B cell (primary cell): Measurements from ENCODE around the gene FOXF1. TPM values are rescaled to one million over a fixed set of nuclear protein-coding genes. Genes with fewer than 3 reads are reported as not detected.

ENCODE experiments used
- ATAC-seq: fragments of 200-7000 bp; cut with Tn5 transposase; one replicate; pipeline ENCODE4 v1.10.0; 2021; ENCODE audit warnings: low read depth, mild to moderate bottlenecking, moderate number of reproducible peaks, moderate library complexity
- CTCF ChIA-PET: fragments of 350-600 bp; sonication (Branson Sonifier 250); formaldehyde crosslinking; loops from one replicate; lab custom pipeline; 2021; ENCODE audit warnings: antibody characterized with exemption, inconsistent platforms; lab: Charles Lee
- POLR2A ChIA-PET: fragments of 350-600 bp; sonication (Branson Sonifier 250); formaldehyde crosslinking; loops from one replicate; lab custom pipeline; 2021; ENCODE audit warnings: antibody characterized with exemption; lab: Charles Lee
- DNase-seq: peaks from one replicate; pipeline ENCODE4 v3.0.0; 2013
- H2AFZ ChIP-seq: 2 replicates; pipeline ENCODE4 v1.6.1; 2012; ENCODE audit warnings: mild to moderate bottlenecking, low read depth, low read length; ENCODE audit not compliant: insufficient read depth, poor library complexity, severe bottlenecking
- H3K27ac ChIP-seq, 2 donors: 1 replicate in 1 of 2; 2 replicates in 1 of 2; pipeline ENCODE4 v1.5.1; 2012 to 2013; ENCODE audit warnings: low read length in 2 of 2, mild to moderate bottlenecking in 2 of 2, moderate library complexity in 1 of 2
- H3K27me3 ChIP-seq, 4 experiments: fragments of 200-600 bp in 1 of 4; sonication (generic) in 1 of 4; replicated peaks in 1 of 4; 1 replicate in 2 of 4; 2 replicates in 2 of 4; pipeline versions ENCODE4 v1.6.1 to v1.7.0; 2013 to 2016; ENCODE audit warnings: low read length in 3 of 4, mild to moderate bottlenecking in 2 of 4, mixed read lengths in 1 of 4, moderate library complexity in 1 of 4; ENCODE audit not compliant: insufficient read depth in 4 of 4, control insufficient read depth in 3 of 4; ENCODE audit errors: control extremely low read depth in 1 of 4
- H3K36me3 ChIP-seq, 2 experiments: replicated peaks in 1 of 2; 1 replicate in 1 of 2; 2 replicates in 1 of 2; pipeline versions ENCODE4 v1.6.1 to v1.7.1; 2013; ENCODE audit warnings: low read length in 1 of 2; ENCODE audit not compliant: insufficient read depth in 2 of 2, control insufficient read depth in 1 of 2; ENCODE audit errors: control extremely low read depth in 1 of 2, extremely low read depth in 1 of 2
- H3K4me1 ChIP-seq, 2 donors: fragments of 200-600 bp in 1 of 2; sonication (generic) in 1 of 2; 1 replicate in 1 of 2; 2 replicates in 1 of 2; pipeline versions ENCODE4 v1.5.1 to v1.6.1; 2013 to 2017; ENCODE audit warnings: low read length in 2 of 2; ENCODE audit not compliant: control insufficient read depth in 2 of 2, insufficient read depth in 2 of 2
- H3K4me2 ChIP-seq: replicated peaks from 2 replicates; pipeline ENCODE3; 2012; ENCODE audit warnings: mild to moderate bottlenecking, low read depth, low read length; ENCODE audit not compliant: poor library complexity, severe bottlenecking
- H3K4me3 ChIP-seq, 5 experiments: fragments of 200-600 bp in 1 of 5; sonication (generic) in 1 of 5; 1 replicate in 3 of 5; 2 replicates in 2 of 5; pipeline versions ENCODE4 v1.5.1 to v1.7.0; 2011 to 2016; ENCODE audit warnings: low read length in 4 of 5, mild to moderate bottlenecking in 4 of 5, low read depth in 2 of 5, control low read depth in 1 of 5, moderate library complexity in 1 of 5; ENCODE audit not compliant: insufficient read depth in 1 of 5; ENCODE audit errors: control extremely low read depth in 1 of 5, extremely low read depth in 1 of 5
- H3K79me2 ChIP-seq: fragments of 200-600 bp; sonication (generic); one replicate; pipeline ENCODE4 v1.6.0; 2016; ENCODE audit warnings: low read length; ENCODE audit not compliant: control insufficient read depth, insufficient read depth
- H3K9ac ChIP-seq: fragments of 200-600 bp; sonication (generic); 2 replicates; pipeline ENCODE4 v1.6.1; 2017; ENCODE audit warnings: mild to moderate bottlenecking, low read length, moderate library complexity
- H3K9me3 ChIP-seq, 3 donors: one replicate each; pipeline versions ENCODE4 v1.6.1 to v1.7.1; 2013; ENCODE audit warnings: low read length in 2 of 3; ENCODE audit not compliant: control insufficient read depth in 2 of 3, insufficient read depth in 1 of 3; ENCODE audit errors: control extremely low read depth in 1 of 3
- H4K20me1 ChIP-seq: 2 replicates; pipeline ENCODE4 v1.6.0; 2012; ENCODE audit warnings: mild to moderate bottlenecking, low read length; ENCODE audit not compliant: insufficient read depth, control insufficient read depth, poor library complexity, severe bottlenecking
- H3K27ac Mint-ChIP-seq: one replicate; pipeline ENCODE4 v1.8.0; 2021; ENCODE audit warnings: mixed read lengths
- H3K27me3 Mint-ChIP-seq: one replicate; pipeline ENCODE4 v1.8.0; 2021; ENCODE audit warnings: mixed read lengths
- H3K4me1 Mint-ChIP-seq: one replicate; pipeline ENCODE4 v1.8.0; 2021; ENCODE audit warnings: mixed read lengths
- H3K4me3 Mint-ChIP-seq: one replicate; pipeline ENCODE4 v1.8.0; 2021; ENCODE audit warnings: mixed read lengths
- H3K9me3 Mint-ChIP-seq: one replicate; pipeline ENCODE4 v1.8.0; 2022; ENCODE audit warnings: mixed read lengths; ENCODE audit not compliant: insufficient read depth
- EZH2 ChIP-seq: IDR thresholded peaks from 2 replicates; pipeline ENCODE4 v1.6.1; 2012; ENCODE audit warnings: borderline replicate concordance, low read depth, mild to moderate bottlenecking, moderate library complexity, low read length; ENCODE audit not compliant: insufficient read depth, poor library complexity, severe bottlenecking
- WGBS: methylation state at CpG from one replicate; pipeline ENCODE4 v1.1.5; 2013; ENCODE audit warnings: missing lambda C conversion rate; ENCODE audit not compliant: insufficient coverage; 5-methylcytosine and 5-hydroxymethylcytosine counted together
- intact Hi-C: fragments of 100-400 bp; cut with micrococcal nuclease; formaldehyde crosslinking; loops from one replicate; pipeline ENCODE4 v1.10.0; 2022
- polyA plus RNA-seq: library from polyadenylated mRNA; depleted of rRNA; stranded (reverse); fragments of >200 nt; gene quantifications from 2 replicates; pipeline ENCODE4 v1.2.3, GENCODE V29; 2012
- total RNA-seq, 2 donors: library from RNA; stranded (reverse); fragments of 120-200 nt in 1 of 2; gene quantifications; 1 replicate in 1 of 2; 2 replicates in 1 of 2; pipeline versions ENCODE4 v1.2.3 to v1.2.4, GENCODE V29; 2013 to 2022
- TF ChIP-seq, protein P1 (sequence below): fragments of 200-600 bp; IDR thresholded peaks from one replicate; pipeline ENCODE4 v1.8.0; 2022; ENCODE audit warnings: antibody characterized with exemption, mild to moderate bottlenecking

Gene FOXF1
- total and polyA plus RNA-seq, 2 donors (not counting 1 experiment from before 2014, with no cell fraction given) = not detected

DNA sequence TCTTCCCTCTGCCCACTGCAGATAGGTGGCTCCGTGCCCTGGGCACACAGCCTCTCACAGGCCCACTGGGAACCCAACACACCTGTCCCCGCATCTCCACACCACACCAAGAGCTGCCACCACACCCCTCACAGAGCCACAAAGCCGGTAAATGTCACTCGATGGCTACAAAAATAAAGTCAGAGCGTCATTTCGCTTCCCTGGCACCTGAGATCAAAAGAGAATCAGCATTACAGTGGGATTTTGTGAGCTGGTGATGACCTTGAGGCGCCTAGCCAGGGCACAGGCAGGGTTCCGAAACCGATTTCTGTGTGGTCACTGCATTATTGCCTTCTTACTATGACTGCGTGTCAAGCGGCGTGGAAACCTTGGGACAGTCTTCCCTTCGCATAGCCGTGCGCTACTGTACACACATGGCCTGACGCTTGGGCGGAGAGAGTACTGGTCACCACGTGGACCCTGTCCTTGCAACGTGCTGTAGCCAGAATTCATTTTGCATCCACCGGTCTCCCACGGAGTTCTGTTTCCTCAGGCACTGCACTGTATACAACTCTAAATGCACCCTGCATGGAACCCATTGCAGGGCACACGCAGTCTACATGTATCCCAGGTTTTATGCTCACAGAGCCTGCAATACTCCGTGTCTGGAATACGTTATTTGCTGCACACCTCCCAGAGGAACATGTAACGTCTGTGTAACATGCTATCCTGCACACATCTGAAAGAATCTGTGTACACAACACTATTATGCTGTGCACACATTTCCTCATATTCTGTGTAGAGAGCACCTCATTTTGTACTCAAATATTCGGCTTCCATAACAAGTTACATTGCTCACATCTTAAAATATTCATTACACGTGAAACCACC lies 5.8 kb upstream of the FOXF1 start:
- no peak for TF ChIP-seq EZH2
- TF ChIP-seq, protein P1, sequence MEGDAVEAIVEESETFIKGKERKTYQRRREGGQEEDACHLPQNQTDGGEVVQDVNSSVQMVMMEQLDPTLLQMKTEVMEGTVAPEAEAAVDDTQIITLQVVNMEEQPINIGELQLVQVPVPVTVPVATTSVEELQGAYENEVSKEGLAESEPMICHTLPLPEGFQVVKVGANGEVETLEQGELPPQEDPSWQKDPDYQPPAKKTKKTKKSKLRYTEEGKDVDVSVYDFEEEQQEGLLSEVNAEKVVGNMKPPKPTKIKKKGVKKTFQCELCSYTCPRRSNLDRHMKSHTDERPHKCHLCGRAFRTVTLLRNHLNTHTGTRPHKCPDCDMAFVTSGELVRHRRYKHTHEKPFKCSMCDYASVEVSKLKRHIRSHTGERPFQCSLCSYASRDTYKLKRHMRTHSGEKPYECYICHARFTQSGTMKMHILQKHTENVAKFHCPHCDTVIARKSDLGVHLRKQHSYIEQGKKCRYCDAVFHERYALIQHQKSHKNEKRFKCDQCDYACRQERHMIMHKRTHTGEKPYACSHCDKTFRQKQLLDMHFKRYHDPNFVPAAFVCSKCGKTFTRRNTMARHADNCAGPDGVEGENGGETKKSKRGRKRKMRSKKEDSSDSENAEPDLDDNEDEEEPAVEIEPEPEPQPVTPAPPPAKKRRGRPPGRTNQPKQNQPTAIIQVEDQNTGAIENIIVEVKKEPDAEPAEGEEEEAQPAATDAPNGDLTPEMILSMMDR = no peak
- Mint-ChIP-seq H3K4me1 (peaks cover 35% of the 10 kb centered on the region), H3K27me3 (peaks cover 77% of the 10 kb centered on the region), H3K27ac (no peak overlapping the region), H3K9me3 (no peaks in the 10 kb centered on the region), H3K4me3 (peak overlapping the region; percentile 65)
- H3K27ac ChIP-seq = no peak overlapping the region
- no peaks in the 10 kb centered on the region for H3K36me3 ChIP-seq
- H3K4me3 ChIP-seq = no peak overlapping the region
- peaks cover 0 to 96% (median 69%) of the 10 kb centered on the region in 4 experiments for H3K27me3 ChIP-seq
- peak overlapping the region; percentile 60 for H3K4me2 ChIP-seq
- intact Hi-C loops = no loop called here
- CTCF ChIA-PET = no interaction called here
- ATAC-seq (no peak), DNase-seq (no peak)
- H3K4me1 ChIP-seq = peaks cover 40 to 57% of the 10 kb centered on the region in 2 donors
- H2AFZ ChIP-seq = no peak overlapping the region
- H4K20me1 ChIP-seq = no peaks in the 10 kb centered on the region
- H3K9ac ChIP-seq = no peak overlapping the region
- POLR2A ChIA-PET = no interaction called here
- WGBS = 21% methylated on average over 27 of the region's 27 CpGs
- peaks cover 0 to 17% (median 0%) of the 10 kb centered on the region in 3 donors for H3K9me3 ChIP-seq
- H3K79me2 ChIP-seq = no peaks in the 10 kb centered on the region
